ENCODE data around the gene TCEAL4. TPM values are rescaled to one million over a fixed set of nuclear protein-coding genes. Genes with fewer than 3 reads are reported as not detected.

Gene TCEAL4
- total RNA-seq, 4 donors from 2014 or later: 79.8 to 380 (median 308) TPM

GRCh38 chrX:103538728-103539127 is 46.6 kb upstream of the TCEAL4 start:
- peak in 1 of 2 donors; percentile 40 for DNase-seq
- no peaks in the 10 kb centered on the region for H3K9me3 ChIP-seq
- H3K4me3 ChIP-seq: no peak overlapping the region
- peaks cover 0 to 11% of the 10 kb centered on the region in 2 donors for H3K27me3 ChIP-seq
- TF ChIP-seq POLR2A (IDR thresholded peaks at IDR 0.05) (peak; percentile 15 to 16), CTCF (IDR thresholded peaks at IDR 0.05) (no peak)
- peak overlapping the region; percentile 86 to 97 for H3K27ac ChIP-seq
- no peaks in the 10 kb centered on the region for H3K4me1 ChIP-seq
- intact Hi-C loops (cut with DNase I; ENCODE audit: low total_unique reads): loop anchor here (10.0 kb wide), 2 partner anchors 96 to 276 kb away; no protein-coding TSS in a partner anchor
- H3K36me3 ChIP-seq: no peaks in the 10 kb centered on the region

GRCh38 chrX:103539695-103540094 is 45.6 kb upstream of the TCEAL4 start:
- Histone ChIP-seq H3K27ac (peak overlapping the region; percentile 86 to 97), H3K36me3 (no peaks in the 10 kb centered on the region), H3K9me3 (no peaks in the 10 kb centered on the region), H3K4me1 (no peaks in the 10 kb centered on the region), H3K4me3 (no peak overlapping the region), H3K27me3 (peaks cover 0 to 5% of the 10 kb centered on the region in 2 donors)
- peak in 1 of 2 donors; percentile 42 for DNase-seq
- TF ChIP-seq CTCF (IDR thresholded peaks at IDR 0.05) (no peak), POLR2A (IDR thresholded peaks at IDR 0.05) (no peak)
- intact Hi-C loops (cut with DNase I; ENCODE audit: low total_unique reads): loop anchor here (10.0 kb wide), 2 partner anchors 95 to 275 kb away; no protein-coding TSS in a partner anchor

- no peak for DNase-seq
- H3K9me3 ChIP-seq: no peaks in the 10 kb centered on the region
- H3K27me3 ChIP-seq: peaks cover 0 to 1% of the 10 kb centered on the region in 2 donors
- H3K4me3 ChIP-seq: no peak overlapping the region
- peak overlapping the region; percentile 86 to 97 for H3K27ac ChIP-seq
- H3K4me1 ChIP-seq: no peaks in the 10 kb centered on the region
- H3K36me3 ChIP-seq: no peaks in the 10 kb centered on the region
- intact Hi-C loops (cut with DNase I; ENCODE audit: low total_unique reads): no loop called here
- TF ChIP-seq POLR2A (IDR thresholded peaks at IDR 0.05): no peak
- no peak for TF ChIP-seq CTCF (IDR thresholded peaks at IDR 0.05)
These were observed 45.2 kb upstream of the TCEAL4 start for GRCh38 chrX:103540145-103540544.

GRCh38 chrX:103549916-103550315 is 35.4 kb upstream of the TCEAL4 start:
- H3K9me3 ChIP-seq: no peaks in the 10 kb centered on the region
- peak overlapping the region; percentile 48 to 71 for H3K27ac ChIP-seq
- H3K27me3 ChIP-seq: no peaks in the 10 kb centered on the region
- H3K4me1 ChIP-seq: no peaks in the 10 kb centered on the region
- H3K36me3 ChIP-seq: no peaks in the 10 kb centered on the region
- no peak for DNase-seq
- intact Hi-C loops (cut with DNase I; ENCODE audit: low total_unique reads): no loop called here
- H3K4me3 ChIP-seq: no peak overlapping the region
- TF ChIP-seq CTCF (IDR thresholded peaks at IDR 0.05) (no peak), POLR2A (IDR thresholded peaks at IDR 0.05) (no peak)

GRCh38 chrX:103550415-103551051 is 34.8 kb upstream of the TCEAL4 start:
- TF ChIP-seq POLR2A (IDR thresholded peaks at IDR 0.05) (no peak), CTCF (IDR thresholded peaks at IDR 0.05) (no peak)
- Histone ChIP-seq H3K27me3 (no peaks in the 10 kb centered on the region), H3K4me1 (no peaks in the 10 kb centered on the region), H3K36me3 (no peaks in the 10 kb centered on the region), H3K9me3 (no peaks in the 10 kb centered on the region), H3K4me3 (no peak overlapping the region), H3K27ac (peak overlapping the region; percentile 48 to 71)
- intact Hi-C loops (cut with DNase I; ENCODE audit: low total_unique reads): no loop called here
- DNase-seq: no peak

All from uterus (tissue), 4 donors.